HL-60 (cell line): ENCODE measurements around the gene ALG3.

ENCODE experiments used
- DNase-seq, 2 experiments: peaks; one replicate each; pipeline ENCODE4 v3.0.0-alpha.2; 2010 to 2020; ENCODE audit warnings: low read depth in 1 of 2, low spot score in 1 of 2
- H3K27ac ChIP-seq: fragments of 250-450 bp; sonication (Bioruptor Pico); replicated peaks from 2 replicates; pipeline ENCODE4 v1.5.1; 2020; ENCODE audit warnings: mild to moderate bottlenecking, moderate library complexity
- H3K27me3 ChIP-seq: fragments of 250-450 bp; sonication (Bioruptor Pico); 2 replicates; pipeline ENCODE4 v1.5.1; 2021; ENCODE audit warnings: mild to moderate bottlenecking, moderate library complexity; ENCODE audit not compliant: insufficient read depth, poor library complexity, severe bottlenecking
- H3K4me3 ChIP-seq: replicated peaks from 2 replicates; pipeline ENCODE4 v1.5.1; 2011; ENCODE audit warnings: mild to moderate bottlenecking, control low read depth, low read length; ENCODE audit not compliant: insufficient read depth
- GABPA ChIP-seq: IDR thresholded peaks from 2 replicates; pipeline ENCODE4 v1.6.1; 2012; ENCODE audit warnings: low read depth
- POLR2AphosphoS5 ChIP-seq: IDR thresholded peaks from 2 replicates; pipeline ENCODE4 v1.6.1; 2012; ENCODE audit warnings: low read depth
- SPI1 ChIP-seq: IDR thresholded peaks from 2 replicates; pipeline ENCODE4 v1.6.1; 2012; ENCODE audit warnings: low read depth, mild to moderate bottlenecking, borderline replicate concordance
- TF ChIP-seq, protein P1 (sequence below): IDR thresholded peaks from one replicate; pipeline ENCODE4 v1.5.1; 2011; ENCODE audit warnings: low read length, control low read depth, inconsistent platforms; ENCODE audit not compliant: insufficient read depth
- TF ChIP-seq, protein P2 (sequence below): IDR thresholded peaks from 2 replicates; pipeline ENCODE4 v1.6.1; 2012; ENCODE audit warnings: low read depth; ENCODE audit not compliant: insufficient replicate concordance

ALG3 gene

DNA sequence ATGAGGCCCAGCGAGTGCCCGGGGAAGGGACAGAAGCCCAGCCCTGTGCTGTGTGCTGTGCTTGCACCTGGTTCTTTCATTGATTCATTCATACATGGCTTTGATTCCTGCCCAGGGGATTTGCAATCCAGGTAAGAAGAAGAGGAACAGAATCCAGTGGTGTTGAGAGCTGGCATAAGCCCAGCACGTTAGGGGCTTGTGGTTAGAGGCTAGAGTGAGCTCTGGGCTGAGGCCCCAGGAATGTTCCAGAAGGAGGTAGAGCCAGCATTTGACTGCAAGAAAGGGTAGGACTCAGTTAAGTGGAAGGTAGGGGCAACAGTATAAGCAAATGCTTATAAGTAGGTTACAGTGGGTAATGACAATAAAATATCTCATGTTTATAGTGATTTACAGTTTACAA lies 17.1 kb downstream of the ALG3 start:
- TF ChIP-seq GABPA = no peak
- TF ChIP-seq, protein P1, sequence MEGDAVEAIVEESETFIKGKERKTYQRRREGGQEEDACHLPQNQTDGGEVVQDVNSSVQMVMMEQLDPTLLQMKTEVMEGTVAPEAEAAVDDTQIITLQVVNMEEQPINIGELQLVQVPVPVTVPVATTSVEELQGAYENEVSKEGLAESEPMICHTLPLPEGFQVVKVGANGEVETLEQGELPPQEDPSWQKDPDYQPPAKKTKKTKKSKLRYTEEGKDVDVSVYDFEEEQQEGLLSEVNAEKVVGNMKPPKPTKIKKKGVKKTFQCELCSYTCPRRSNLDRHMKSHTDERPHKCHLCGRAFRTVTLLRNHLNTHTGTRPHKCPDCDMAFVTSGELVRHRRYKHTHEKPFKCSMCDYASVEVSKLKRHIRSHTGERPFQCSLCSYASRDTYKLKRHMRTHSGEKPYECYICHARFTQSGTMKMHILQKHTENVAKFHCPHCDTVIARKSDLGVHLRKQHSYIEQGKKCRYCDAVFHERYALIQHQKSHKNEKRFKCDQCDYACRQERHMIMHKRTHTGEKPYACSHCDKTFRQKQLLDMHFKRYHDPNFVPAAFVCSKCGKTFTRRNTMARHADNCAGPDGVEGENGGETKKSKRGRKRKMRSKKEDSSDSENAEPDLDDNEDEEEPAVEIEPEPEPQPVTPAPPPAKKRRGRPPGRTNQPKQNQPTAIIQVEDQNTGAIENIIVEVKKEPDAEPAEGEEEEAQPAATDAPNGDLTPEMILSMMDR = no peak
- no peak for TF ChIP-seq POLR2AphosphoS5
- no peak for TF ChIP-seq SPI1
- TF ChIP-seq, protein P2, sequence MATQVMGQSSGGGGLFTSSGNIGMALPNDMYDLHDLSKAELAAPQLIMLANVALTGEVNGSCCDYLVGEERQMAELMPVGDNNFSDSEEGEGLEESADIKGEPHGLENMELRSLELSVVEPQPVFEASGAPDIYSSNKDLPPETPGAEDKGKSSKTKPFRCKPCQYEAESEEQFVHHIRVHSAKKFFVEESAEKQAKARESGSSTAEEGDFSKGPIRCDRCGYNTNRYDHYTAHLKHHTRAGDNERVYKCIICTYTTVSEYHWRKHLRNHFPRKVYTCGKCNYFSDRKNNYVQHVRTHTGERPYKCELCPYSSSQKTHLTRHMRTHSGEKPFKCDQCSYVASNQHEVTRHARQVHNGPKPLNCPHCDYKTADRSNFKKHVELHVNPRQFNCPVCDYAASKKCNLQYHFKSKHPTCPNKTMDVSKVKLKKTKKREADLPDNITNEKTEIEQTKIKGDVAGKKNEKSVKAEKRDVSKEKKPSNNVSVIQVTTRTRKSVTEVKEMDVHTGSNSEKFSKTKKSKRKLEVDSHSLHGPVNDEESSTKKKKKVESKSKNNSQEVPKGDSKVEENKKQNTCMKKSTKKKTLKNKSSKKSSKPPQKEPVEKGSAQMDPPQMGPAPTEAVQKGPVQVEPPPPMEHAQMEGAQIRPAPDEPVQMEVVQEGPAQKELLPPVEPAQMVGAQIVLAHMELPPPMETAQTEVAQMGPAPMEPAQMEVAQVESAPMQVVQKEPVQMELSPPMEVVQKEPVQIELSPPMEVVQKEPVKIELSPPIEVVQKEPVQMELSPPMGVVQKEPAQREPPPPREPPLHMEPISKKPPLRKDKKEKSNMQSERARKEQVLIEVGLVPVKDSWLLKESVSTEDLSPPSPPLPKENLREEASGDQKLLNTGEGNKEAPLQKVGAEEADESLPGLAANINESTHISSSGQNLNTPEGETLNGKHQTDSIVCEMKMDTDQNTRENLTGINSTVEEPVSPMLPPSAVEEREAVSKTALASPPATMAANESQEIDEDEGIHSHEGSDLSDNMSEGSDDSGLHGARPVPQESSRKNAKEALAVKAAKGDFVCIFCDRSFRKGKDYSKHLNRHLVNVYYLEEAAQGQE = no peak
- H3K27ac ChIP-seq = no peak overlapping the region
- DNase-seq = no peak
- H3K27me3 ChIP-seq = peaks cover 41% of the 10 kb centered on the region
- no peak overlapping the region for H3K4me3 ChIP-seq

DNA sequence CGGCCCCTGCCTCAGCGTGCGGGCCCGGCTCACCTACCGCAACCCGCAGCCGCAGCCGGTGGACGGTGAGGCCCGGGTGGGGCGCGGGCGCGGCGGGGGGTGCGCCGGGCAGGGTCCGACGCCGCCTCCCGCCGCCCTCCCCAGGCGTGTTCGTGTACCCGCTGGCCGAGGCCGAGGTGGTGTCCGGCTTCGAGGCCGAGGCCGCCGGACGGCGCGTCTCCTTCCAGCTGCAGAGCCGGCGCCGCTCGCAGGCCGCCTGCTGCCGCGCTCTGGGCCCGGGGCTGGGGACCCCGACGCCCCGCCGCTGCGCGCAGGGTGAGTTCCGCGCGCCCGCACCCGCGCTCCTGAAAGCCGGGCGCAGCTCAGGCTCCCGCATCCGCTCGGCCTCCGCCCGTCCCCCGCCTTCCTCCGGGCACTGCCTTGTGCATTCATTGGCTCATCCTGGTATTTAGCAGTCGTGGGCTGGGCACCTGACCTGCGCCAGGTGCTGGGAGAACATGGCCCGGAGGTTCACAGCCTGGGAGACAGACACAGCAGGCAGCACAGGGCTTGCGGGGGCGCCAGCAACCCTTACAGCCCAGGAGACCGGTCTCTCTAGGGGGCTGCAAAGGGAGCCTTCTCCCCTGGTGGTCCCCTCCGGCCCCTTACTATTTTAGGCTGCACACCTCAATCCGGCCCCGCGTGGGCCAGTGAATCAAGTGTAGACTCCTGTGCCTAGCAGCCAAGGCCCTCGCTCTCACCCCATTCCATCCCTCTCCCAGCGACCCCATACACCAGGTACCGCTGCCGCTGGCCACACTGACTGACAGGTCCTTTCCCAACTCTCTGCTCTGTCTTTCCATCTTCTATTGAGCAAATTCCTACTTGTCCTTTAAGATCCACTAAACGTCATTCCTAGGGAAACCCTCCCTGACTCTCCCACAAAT lies 17.9 kb downstream of the ALG3 start:
- no peak for TF ChIP-seq SPI1
- TF ChIP-seq, protein P1 = no peak
- TF ChIP-seq POLR2AphosphoS5 = no peak
- TF ChIP-seq GABPA = no peak
- TF ChIP-seq, protein P2 = no peak
- H3K27me3 ChIP-seq = peaks cover 42% of the 10 kb centered on the region
- H3K4me3 ChIP-seq = no peak overlapping the region
- no peak for DNase-seq
- no peak overlapping the region for H3K27ac ChIP-seq

DNA sequence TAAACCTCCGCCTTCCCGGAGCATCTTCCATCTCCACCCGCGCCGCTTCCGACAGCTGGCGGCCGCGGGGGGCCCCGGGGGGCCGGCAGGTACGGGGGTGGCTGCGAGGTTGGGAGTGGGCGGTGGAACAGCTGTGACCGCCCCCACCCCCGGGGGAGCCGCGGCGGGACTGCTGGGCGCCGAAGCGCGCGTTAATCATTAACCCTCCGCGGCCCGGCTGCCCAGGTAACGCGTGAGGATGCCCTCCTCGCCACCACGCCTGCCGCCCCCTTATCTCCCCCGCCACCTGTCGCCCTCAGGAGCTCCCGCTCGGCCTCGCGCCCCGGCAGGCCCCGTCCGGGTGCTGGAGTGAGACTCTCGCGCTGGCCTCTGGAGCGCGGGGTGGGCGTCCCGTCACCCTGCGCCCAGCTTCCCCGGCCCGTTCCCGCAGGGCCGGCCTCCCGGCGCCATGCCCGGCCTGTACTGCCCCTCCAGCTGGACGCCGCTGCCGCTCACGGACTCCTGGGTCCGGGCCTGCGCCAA lies 18.6 kb downstream of the ALG3 start:
- Histone ChIP-seq H3K4me3 (no peak overlapping the region), H3K27me3 (peaks cover 42% of the 10 kb centered on the region), H3K27ac (no peak overlapping the region)
- no peak for DNase-seq
- TF ChIP-seq GABPA (no peak), SPI1 (no peak), POLR2AphosphoS5 (no peak)
- TF ChIP-seq, protein P1 = no peak
- TF ChIP-seq, protein P2 = no peak
